ENCODE measurements around the gene SLC17A5. TPM values are rescaled to one million over a fixed set of nuclear protein-coding genes. Genes with fewer than 3 reads are reported as not detected.
A peak's percentile ranks its signal among the peaks of the same experiment; 100 is the strongest.
"Not testable (repeated sequence)": the region's sequence is repeated elsewhere in the genome, so short reads cannot be mapped to it uniquely, and the experiment has no call there.

The SLC17A5 gene
- polyA plus RNA-seq (ENCODE audit: insufficient read length in 3 of 3) = 10 to 100 TPM; 18.9 to 20.6 (median 20.2) TPM
- long read RNA-seq, donor 1, partial matches to known transcripts = 0 of 3 reads
- long read RNA-seq, donor 1, other reads (novel, unspliced or antisense) = 0 of 3 reads
- long read RNA-seq, donor 2, partial matches to known transcripts = 0 of 2 reads
- long read RNA-seq, donor 2, other reads (novel, unspliced or antisense) = 0 of 2 reads
- long read RNA-seq, donor 3, transcript SLC17A5-201 (11 exons, 3,455 nt) = major isoform, 6 of 6 reads
- long read RNA-seq, donor 3, partial matches to known transcripts = 0 of 6 reads
- long read RNA-seq, donor 3, other reads (novel, unspliced or antisense) = 0 of 6 reads
- long read RNA-seq, donor 4, partial matches to known transcripts = 0 of 1 reads
- long read RNA-seq, donor 4, other reads (novel, unspliced or antisense) = 0 of 1 reads
- long read RNA-seq, donor 5 = 0 reads
- long read RNA-seq, donor 6, partial matches to known transcripts = 0 of 2 reads
- long read RNA-seq, donor 6, other reads (novel, unspliced or antisense) = 0 of 2 reads
- long read RNA-seq, donor 7, partial matches to known transcripts = 0 of 4 reads
- long read RNA-seq, donor 7, other reads (novel, unspliced or antisense) = 0 of 4 reads
- long read RNA-seq, donor 8 = 0 reads
- long read RNA-seq, donor 9, partial matches to known transcripts = 0 of 2 reads
- long read RNA-seq, donor 9, other reads (novel, unspliced or antisense) = 0 of 2 reads
- long read RNA-seq, donor 10, transcript SLC17A5-201 (11 exons, 3,455 nt) = major isoform, 6 of 17 reads
- long read RNA-seq, donor 10, partial matches to known transcripts = 11 of 17 reads
- long read RNA-seq, donor 10, other reads (novel, unspliced or antisense) = 0 of 17 reads
- long read RNA-seq, donor 11, partial matches to known transcripts = 0 of 3 reads
- long read RNA-seq, donor 11, other reads (novel, unspliced or antisense) = 0 of 3 reads
- long read RNA-seq, donor 12 = 0 reads
- long read RNA-seq, donor 13 = 0 reads
- long read RNA-seq, donor 14, partial matches to known transcripts = 0 of 2 reads
- long read RNA-seq, donor 14, other reads (novel, unspliced or antisense) = 0 of 2 reads
- long read RNA-seq, donor 15, transcript SLC17A5-201 (11 exons, 3,455 nt) = major isoform, 5 of 5 reads
- long read RNA-seq, donor 15, partial matches to known transcripts = 0 of 5 reads
- long read RNA-seq, donor 15, other reads (novel, unspliced or antisense) = 0 of 5 reads
- long read RNA-seq, donor 16, transcript SLC17A5-201 (11 exons, 3,455 nt) = major isoform, 10 of 26 reads
- long read RNA-seq, donor 16, partial matches to known transcripts = 16 of 26 reads
- long read RNA-seq, donor 16, other reads (novel, unspliced or antisense) = 0 of 26 reads

- DNase-seq (ENCODE audit: extremely low read depth in 1 of 11, low read depth in 9 of 11, low spot score in 4 of 11) = peak; percentile 78 to 94 (median 87)
Measured at GRCh38 chr6:73653571-73654424, at the start of gene SLC17A5. SLC17A5 (minus strand) TSS chr6:73653992; CDS start chr6:73653886, 106 bp downstream.

- DNase-seq (ENCODE audit: extremely low read depth in 1 of 11, low read depth in 9 of 11, low spot score in 4 of 11) = no peak
Measured at GRCh38 chr6:73703466-73703865, 49.7 kb upstream of the SLC17A5 start.

- DNase-seq (ENCODE audit: extremely low read depth in 1 of 11, low read depth in 9 of 11, low spot score in 4 of 11) = no peak
Measured at GRCh38 chr6:73702444-73702843, 48.7 kb upstream of the SLC17A5 start.

GRCh38 chr6:73699676-73700459, 46.1 kb upstream of the SLC17A5 start:
- DNase-seq (ENCODE audit: extremely low read depth in 1 of 11, low read depth in 9 of 11, low spot score in 4 of 11) = no peak

- no peak for DNase-seq (ENCODE audit: extremely low read depth in 1 of 11, low read depth in 9 of 11, low spot score in 4 of 11)
Measured at GRCh38 chr6:73696966-73697655, 43.3 kb upstream of the SLC17A5 start.

- peak in 8 of 11 donors; percentile 32 to 51 (median 42) for DNase-seq (ENCODE audit: extremely low read depth in 1 of 11, low read depth in 9 of 11, low spot score in 4 of 11)
Measured at GRCh38 chr6:73695619-73696421, 42.0 kb upstream of the SLC17A5 start, which contains the start of gene CD109. CD109 (plus strand) TSS chr6:73696203; CDS start chr6:73696216, 13 bp downstream.

- no peak for DNase-seq (ENCODE audit: extremely low read depth in 1 of 11, low read depth in 9 of 11, low spot score in 4 of 11)
Measured at GRCh38 chr6:73694711-73695411, 41.1 kb upstream of the SLC17A5 start.

GRCh38 chr6:73691512-73691911, 37.7 kb upstream of the SLC17A5 start:
- DNase-seq (ENCODE audit: extremely low read depth in 1 of 11, low read depth in 9 of 11, low spot score in 4 of 11) = no peak

GRCh38 chr6:73690056-73690455, 36.3 kb upstream of the SLC17A5 start:
- DNase-seq (ENCODE audit: extremely low read depth in 1 of 11, low read depth in 9 of 11, low spot score in 4 of 11) = no peak

GRCh38 chr6:73688351-73688750, 34.6 kb upstream of the SLC17A5 start:
- no peak for DNase-seq (ENCODE audit: extremely low read depth in 1 of 11, low read depth in 9 of 11, low spot score in 4 of 11)

GRCh38 chr6:73683574-73683973, 29.8 kb upstream of the SLC17A5 start:
- DNase-seq (ENCODE audit: extremely low read depth in 1 of 11, low read depth in 9 of 11, low spot score in 4 of 11) = not testable (repeated sequence)

- DNase-seq (ENCODE audit: extremely low read depth in 1 of 11, low read depth in 9 of 11, low spot score in 4 of 11) = no peak
Measured at GRCh38 chr6:73680289-73680918, 26.6 kb upstream of the SLC17A5 start.

- DNase-seq (ENCODE audit: extremely low read depth in 1 of 11, low read depth in 9 of 11, low spot score in 4 of 11) = not testable (repeated sequence)
Measured at GRCh38 chr6:73679846-73680245, 26.1 kb upstream of the SLC17A5 start.

- DNase-seq (ENCODE audit: extremely low read depth in 1 of 11, low read depth in 9 of 11, low spot score in 4 of 11) = no peak
Measured at GRCh38 chr6:73679009-73679408, 25.2 kb upstream of the SLC17A5 start.
